Activated CD8-positive, alpha-beta memory T cell treated with anti-CD3 and anti-CD28 coated beads for 24 hours (primary cell): ENCODE results near the gene ABITRAM.
"Not testable (repeated sequence)": the region's sequence is repeated elsewhere in the genome, so short reads cannot be mapped to it uniquely, and the experiment has no call there.

ENCODE experiments used
- DNase-seq: peaks from one replicate; pipeline ENCODE4 v3.0.0-alpha.2; 2020

Gene ABITRAM

DNA sequence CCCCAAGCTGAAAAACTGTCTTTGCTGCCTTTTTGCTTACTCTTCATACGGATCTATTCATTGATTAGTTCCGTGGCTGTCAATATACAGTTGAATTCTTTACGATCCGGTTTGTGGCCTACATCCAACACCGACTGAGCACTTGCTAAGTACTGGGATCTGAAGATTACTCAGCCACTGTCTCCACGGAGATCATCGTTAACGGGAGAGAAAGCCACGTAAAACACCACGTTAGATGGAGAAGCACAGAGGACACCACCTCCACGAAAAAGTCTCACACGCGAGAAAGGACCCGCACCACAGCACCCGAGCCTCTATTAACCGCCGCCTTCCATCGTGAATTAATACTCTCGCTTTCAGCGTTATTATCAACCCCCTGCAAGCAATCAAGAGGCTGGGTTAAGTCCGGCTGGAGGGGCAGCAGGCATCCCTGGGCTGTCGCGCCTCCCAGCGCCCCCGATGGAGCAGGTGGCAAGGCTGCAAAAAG is 926 bp upstream of the ABITRAM start:
- DNase-seq = no peak

DNA sequence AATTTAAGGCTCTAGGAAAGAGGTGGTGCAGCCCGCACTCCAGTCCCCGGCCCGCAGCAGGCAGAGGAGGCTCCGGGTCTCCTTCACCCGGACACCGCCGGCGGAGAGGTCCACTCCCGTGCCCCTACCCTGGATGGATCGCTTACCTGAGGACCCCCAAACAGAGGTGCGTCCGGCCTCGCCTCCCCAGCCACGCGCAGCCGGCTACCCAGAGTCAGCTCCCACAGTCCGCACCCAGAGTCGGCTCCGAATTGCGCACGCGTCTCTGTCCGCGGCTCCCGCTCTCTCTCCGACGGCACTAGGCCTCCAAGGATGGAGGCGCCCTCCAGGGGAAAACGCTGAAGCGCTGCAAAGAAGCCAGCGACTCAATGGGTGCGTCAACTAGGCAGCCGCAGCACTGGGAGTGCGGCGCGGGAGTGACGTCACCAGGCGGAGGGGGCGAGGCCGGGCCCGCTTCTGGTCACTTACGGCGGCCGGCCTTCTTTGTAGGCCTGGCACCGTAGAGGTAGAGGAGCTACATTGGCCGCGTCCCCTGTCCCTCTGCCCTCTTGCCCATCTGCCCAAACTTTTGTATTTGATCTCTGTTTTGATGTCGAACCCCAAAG is 380 bp upstream of the ABITRAM start, which contains the start of gene ELP1:
ELP1 (minus strand) TSS at position 407 of the 605 bp plus-strand sequence. CDS start 2,978 bp downstream, outside the sequence.
- peak; percentile 97 for DNase-seq

DNA sequence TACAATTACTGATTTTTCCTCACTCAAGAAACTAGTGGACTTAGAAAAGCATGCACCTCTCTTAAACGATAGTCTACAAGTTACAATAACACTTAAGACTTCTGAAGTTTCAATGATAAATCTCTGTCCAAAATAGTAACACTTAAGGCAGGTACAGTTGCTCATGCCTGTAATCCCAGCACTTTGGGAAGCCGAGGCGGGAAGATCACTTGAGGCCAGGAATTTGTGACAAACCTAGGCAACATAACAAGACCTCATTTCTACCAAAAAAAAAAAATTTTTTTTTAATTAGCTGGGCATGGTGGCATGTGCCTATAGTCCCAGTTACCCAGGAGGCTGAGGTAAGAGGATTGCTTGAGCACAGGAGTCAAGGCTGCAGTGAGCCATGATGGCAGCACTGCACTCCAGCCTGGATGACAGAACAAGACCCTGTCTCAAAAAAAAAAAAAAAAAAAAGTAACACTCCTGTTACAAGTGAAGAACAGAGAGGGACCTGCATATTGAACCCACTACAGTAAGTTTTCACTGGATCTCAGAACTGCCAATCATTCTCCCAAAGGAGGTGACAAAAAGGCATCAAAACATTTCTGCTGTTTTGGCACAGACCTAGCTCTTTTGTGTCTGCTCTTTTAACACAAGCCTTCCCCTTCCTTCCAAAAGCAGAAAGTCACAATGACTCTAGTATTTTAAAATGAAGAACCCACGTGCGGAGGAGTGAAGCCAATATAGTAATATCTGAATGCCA is 3.5 kb downstream of the ABITRAM start:
- DNase-seq = no peak

DNA sequence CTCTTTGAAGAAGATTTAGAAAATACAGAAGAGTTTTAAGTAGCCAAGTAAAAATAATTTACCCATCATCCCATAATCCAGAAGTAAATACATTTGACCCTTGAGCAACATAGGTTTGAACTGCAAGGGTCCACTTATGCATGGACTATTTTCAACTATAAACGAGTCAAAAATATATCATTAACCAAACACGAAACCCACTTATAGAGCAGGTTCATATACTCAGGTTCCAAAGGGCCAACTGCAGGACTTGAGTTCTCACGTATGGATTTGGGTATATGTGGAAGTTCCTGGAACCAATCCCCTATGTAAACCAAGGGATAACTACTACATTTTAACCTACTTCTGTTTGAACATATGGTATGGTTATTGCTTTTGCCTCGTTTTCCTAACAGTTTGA is 5.8 kb downstream of the ABITRAM start:
- no peak for DNase-seq

DNA sequence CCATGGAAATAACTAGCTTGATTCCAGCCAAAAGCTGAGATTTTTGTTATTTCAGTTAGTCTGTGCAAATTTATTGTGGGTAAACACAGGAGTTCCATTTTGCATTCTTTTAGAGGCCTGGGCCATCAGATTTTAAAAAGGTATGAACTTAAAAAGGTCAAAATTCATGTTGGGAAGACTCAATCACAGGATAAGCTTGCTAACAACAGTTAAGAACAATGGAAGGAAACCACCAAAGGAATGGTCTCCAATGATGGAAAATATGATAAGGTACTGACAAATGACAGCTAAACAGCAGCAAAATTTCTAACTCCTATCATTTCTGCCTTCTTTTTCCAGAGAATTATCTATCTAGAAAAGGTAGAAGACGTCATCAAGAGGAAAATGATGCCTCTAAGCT is 16.0 kb downstream of the ABITRAM start:
- no peak for DNase-seq

DNA sequence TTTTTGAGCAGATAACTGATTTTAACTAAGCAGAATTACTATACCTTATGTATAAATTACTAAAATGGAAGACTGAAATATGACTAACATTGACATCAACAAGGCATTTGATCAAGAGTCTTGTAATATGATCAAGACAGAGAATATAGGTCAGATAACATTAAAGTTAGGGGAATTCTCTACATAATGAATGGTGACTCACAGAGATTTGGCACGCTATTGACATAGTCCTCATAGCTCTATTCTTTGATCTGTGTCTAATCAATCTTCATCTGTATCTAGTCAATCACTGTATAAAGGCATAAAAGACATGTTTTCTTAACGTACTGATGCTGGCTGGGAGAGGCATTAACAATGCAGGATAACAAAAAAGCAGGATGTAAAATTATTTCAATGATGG is 17.4 kb downstream of the ABITRAM start:
- no peak for DNase-seq

DNA sequence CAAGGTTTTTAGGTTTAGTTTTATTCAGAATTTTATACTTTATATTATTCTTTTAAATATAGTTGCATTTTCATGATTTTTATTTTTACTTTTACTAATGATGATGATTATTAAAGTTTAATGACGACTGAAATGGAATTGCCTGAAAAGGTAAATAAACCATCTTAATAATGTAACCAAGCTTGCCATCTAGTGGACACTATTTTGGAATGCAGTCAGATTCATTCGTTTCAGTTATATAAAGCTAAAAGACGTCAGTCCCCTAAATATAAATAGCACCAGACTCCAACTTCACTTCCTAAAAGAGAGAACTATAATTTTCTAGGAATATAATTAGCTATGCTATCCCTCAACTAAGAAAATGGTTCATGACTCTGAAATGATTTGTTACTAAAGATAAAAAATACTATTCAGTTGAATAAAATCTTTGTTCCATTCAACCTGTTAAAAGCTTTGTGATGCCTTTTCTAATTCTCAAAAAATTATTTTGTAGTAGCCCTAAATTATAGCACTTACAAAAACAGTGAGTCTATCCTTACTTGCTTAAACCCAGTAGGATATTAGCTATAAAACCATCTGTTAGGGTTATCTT is 19.9 kb downstream of the ABITRAM start:
- no peak for DNase-seq

DNA sequence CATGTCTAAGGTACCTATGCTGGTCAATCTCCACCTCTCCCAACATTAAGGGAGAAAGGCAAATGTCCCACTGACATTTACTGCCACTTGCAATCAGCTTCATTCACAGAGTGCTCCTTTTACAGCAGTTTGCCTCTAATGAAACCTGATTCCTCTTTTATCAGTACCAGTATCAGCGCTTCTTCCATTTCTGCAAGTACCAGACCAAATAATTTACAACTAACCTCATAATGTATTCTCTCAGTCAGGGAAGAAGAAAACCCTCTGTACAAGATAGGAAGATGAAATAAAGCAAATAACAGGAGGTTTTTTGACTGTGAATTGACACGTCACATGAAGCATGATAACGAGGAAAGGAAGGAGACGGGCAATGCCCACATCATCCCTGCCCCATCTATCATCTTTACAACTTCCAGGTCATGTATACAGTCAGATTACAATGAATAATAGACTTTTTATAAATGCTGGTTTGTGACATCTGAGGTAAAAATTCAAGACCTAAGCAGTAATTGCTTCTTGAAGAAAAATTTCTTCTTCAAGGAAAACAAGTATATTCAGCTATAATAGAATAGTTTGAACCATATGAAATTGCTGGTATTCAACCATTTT is 21.9 kb downstream of the ABITRAM start:
- DNase-seq = no peak

DNA sequence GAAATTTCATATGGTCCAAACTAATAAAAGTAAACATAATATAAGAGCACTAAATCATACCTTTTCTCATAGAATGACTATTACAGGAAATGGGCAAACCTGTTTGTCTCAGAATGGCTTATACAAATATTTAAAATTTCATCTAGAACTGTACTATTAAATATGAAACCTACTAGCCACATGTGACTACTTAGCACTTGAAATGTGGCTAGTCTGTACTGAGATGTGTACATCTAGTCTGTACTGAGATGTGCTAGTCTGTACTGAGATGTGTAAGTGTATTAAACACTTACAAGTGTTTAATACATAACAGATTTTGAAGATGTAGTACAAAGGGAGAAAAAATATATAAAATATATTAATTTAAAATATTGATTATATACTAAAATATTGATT is 22.4 kb downstream of the ABITRAM start:
- no peak for DNase-seq

DNA sequence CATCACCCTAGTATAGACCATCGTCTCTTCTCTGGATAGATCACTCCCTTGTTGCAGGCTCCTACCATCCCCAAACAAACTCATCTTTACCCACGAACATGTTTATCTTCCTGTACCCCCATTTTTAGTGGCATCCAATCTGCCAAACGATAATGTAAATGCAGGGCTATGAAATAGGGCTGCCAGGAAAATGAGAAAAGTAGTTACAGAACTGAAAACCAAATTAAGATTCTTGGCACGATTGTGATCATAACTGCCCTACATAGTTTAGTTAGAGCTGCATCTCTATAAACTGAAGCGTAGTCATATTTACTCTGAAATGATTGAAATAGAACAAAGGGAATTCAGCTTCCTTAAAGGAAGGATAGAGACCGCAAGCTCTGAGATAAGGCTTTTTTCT is 26.1 kb downstream of the ABITRAM start:
- DNase-seq = no peak

DNA sequence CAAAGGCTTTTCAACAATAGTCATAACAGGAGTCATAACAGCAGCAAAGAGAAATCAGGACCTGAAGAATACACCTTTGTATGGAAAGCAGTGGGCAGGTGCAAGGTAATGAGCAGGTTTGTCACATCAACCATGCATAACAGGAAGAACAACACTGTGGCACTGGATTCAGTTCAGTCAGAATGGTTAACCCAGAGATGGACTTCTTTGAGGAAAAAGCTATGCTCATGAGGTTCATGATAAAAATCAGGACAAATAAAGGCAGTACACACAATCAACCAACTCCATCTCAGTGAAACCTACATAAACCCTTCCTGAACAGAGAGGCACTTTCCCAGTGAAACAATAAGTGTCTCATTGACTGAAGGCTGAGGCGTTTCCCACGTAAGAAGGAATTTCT is 27.0 kb downstream of the ABITRAM start:
- DNase-seq = no peak

DNA sequence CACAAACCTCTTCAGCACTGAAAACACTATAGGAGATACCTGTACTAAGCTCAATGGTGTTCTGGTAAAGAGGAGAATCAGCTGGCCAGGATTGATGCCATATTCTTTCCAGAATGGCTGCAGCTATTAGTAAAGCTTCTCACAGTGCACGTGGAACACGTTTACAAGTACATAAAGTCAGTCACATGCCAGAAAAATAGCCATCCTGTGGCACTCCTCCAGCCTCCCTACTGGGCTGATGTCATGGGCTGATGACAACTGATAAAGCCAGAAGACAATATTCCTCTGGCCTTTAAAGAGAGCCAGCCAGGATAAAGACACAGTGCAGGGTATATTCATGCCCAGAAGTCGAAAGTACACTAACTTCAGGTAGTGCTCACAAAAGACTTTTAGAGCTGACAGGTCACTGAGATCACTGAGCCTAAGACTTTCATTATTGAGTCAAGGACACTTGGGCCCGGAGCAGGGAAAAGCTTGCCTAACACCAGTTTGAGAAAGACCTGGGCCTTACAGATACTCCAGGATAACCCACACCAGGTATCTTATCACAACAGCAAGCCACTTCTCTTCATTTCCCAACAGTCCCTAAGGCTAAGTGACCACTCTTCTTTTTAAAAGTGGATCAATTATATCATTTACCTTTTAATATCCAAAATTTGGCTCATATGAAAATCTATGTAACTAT is 29.4 kb downstream of the ABITRAM start:
- no peak for DNase-seq

DNA sequence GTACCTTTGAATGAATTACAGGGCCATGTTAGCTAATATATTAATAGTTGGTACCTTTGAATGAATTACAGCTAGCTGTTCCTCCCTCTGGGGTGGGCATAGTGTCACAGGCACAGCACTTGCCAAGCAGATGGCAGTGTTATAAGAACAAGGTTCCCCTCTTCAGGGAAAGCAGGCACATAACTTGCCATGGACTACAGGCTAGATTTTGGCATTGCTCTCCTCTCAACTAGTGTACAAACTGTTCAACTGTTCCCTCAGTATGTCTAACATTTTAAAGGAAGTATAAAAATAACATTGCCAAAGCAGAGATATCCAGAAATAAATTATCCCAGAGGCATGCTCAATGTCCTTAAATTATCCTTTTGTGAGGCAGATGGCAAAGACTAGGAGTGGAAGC is 33.7 kb downstream of the ABITRAM start:
- no peak for DNase-seq

DNA sequence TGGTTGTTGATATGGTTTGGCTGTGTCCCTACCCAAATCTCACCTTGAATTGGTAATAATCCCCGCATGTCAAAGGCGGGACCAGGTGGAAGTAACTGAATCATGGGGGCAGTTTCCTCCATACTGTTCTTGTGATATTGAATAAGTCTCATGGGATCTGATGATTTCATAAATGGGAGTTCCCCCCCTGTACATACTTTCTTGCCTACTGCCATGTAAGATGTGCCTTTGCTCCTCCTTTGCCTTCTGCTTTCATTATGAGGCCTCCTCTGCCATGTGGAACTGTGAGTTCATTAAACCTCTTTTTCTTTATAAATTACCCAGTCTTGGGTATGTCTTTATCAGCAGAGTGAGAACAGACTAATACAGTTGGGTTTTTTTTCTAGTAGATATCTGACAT is 37.2 kb downstream of the ABITRAM start:
- DNase-seq = not testable (repeated sequence)

DNA sequence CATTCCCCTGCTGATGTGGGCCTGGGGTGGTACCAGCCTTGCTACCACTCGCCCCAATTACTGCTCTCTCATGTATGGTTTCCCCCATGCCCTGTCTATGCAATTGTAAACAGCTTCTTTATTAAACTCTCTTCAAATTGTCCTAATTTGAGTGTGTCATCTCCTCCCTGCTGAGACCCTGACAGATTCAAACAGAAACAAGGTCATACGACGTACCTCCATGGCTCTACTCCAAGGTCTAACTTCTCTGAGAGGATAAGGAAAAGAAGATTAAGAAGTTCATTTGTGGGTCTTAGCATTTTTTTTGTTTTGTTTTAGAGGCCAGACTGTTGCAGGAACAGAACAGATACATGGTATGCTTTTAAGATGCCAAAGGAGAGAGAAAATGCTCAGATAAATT is 38.0 kb downstream of the ABITRAM start:
- DNase-seq = no peak

DNA sequence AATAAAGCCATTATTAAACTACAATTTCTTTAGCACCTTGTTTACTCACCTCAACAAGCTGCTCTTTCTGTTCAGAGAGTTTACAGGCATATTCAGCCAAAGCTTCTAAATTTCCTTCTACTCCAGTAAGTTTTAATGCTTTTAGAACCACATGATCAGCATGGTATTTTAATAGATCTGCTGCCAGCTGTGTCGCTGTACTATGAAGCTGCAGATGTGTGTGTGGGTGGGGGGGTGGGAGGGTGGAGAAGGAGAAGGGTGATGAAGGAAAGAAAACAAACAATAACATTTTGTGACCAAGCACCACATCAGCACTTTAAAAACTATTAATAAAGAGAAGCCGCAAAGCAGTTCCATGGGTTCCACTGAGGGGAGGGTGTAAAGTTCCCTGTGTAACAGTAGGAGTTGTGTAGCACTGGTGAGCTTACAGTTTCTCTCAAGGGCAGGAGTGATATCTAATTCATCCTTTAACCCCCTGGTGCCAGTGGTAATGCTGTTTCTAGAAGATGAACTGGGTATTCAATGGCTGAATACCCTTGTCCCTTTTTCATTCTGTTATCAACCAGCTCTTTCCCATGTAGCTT is 38.5 kb downstream of the ABITRAM start:
- DNase-seq = no peak

DNA sequence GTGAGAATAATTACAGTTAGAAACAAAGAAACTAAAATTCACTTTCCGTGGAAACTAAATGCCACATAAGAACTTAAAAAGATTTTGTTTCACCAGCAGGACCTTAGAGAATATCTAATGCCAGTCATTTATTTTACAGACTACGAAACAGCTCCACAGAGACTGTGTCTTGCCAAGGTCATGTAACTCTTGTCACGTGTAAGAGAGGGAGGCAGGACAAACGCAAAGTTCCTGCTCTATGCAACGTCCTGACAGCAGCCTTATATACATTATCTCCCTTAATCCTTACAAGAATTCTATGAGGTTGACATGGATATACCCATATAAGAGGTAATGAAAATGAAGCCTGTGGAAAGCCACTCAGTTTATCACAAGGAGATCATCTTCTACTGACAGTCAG is 39.7 kb downstream of the ABITRAM start:
- no peak for DNase-seq

DNA sequence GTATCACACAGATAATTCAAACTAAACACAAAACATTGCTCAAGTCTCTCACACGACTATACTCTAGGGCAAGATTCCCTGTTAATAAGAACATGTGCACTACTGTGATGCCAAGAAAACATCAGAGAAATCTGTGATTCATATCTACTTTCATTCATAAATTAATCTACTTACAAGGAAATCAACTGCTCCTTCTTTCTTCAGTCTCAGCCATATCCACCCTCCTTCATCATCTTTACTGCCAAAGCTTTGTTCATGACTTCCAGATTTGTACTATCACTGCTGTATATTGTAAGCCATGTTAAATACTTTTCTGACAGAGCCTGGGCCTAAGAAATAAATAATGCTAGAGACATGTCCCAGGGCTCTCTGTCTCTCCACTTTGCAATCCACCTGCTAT is 44.0 kb downstream of the ABITRAM start:
- no peak for DNase-seq

DNA sequence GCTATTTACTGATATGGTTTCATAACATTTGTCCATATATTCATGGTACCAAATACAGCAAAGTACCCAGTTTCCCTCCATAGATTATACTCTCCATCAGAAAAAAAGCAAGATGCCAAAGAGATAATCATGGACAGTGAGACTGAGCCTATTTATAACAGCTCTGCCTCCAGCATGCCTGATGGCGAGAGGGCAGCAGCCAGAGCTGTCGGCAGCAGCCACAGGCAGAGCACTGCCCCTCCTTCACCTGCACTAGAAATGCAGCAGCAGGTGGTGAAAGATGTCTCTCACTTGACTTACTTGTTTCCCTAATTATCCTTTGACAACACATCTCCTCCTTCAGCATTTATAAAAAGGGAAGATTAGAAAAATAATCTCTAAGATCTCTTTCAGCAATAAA is 46.7 kb downstream of the ABITRAM start:
- DNase-seq = no peak

DNA sequence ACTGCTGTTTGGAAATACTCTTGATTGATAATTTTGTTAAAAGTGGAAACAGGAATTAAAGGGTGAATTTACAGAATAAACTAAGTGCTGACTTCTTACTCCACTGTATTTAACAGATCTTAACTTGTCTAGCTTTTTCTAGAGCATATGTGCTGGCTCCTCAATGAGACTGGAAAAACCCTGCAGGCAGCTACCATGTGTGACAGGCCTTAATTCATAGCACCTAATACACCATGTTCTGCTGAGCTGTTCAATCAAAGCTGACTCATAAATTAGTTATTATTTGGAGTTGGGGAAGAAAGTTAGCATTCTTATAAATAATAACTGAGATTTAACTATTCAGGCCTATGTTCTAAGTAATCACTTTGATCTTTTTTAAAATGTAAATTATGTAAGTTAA is 49.7 kb downstream of the ABITRAM start:
- DNase-seq = no peak
